Fibroblast of skin of right quadriceps (primary cell): ENCODE measurements around the gene SLC66A2.
"Not testable (repeated sequence)": the region's sequence is repeated elsewhere in the genome, so short reads cannot be mapped to it uniquely, and the experiment has no call there.

ENCODE experiments used
- DNase-seq: peaks from one replicate; pipeline ENCODE4 v3.0.0-alpha.2; 2013

Gene SLC66A2

DNA sequence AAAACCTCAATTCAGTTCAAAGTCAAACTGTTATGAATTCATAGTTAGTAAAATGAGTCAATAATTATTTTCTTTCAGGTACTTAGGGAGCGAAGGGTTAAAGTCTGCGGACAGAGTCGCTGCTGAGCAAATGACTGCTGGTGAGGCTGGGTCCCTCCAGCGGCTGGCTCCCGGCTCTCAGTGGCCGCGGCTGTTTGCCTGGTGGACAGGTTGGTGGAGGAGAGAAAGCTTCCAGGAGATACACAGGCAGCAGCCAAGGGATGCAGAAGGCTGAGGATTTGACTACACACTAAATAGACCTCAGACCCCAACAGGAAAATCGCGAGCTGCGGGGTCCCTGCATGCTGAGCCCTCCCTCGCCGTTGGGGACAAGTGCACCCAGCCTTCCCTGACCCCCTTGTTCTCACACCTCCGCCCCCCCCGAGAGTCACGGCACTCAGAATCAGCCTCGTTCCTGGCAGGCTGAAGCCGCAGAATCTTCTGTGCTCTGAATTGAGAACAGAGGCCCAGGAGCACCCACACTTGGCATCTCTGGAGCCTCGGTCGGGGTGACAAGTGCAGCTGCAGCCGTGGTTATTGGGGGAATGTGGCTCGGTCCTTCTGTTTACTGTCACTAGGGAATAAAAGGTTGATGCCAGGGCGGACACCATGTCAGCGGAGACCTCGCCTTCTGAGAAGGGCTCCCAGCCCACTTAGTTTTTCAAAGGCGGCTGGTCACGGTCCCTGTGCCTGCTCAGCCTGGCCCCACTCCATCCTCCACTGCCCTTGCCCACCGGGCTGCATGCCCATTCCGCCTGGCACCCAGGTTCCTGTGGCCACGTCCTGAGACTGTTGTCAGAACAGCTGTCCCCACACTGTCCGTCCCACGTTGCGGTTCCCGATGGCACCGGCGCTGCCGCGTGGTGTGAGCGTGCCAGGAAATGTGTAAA is 74.0 kb downstream of the SLC66A2 start:
- DNase-seq, result no peak

DNA sequence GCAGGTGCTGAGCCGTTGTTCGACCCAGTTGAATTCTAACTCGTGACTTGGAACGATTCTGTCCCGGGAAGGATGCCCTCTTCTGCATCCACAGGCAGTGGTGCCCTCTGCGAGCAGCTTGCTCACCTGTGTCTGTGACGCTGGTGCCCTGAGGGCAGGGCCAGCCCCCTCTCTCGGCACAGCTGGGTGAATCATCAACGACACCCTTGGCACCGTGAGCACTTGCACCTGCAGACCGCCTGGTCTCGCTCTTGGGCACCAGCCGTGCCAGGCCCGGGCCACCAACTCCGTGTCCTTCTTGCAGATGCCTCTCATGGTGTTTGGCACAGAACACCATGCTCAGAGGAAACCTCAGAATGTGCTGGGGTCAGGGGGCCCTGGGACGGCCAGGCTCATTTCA is 75.0 kb downstream of the SLC66A2 start:
- no peak for DNase-seq

DNA sequence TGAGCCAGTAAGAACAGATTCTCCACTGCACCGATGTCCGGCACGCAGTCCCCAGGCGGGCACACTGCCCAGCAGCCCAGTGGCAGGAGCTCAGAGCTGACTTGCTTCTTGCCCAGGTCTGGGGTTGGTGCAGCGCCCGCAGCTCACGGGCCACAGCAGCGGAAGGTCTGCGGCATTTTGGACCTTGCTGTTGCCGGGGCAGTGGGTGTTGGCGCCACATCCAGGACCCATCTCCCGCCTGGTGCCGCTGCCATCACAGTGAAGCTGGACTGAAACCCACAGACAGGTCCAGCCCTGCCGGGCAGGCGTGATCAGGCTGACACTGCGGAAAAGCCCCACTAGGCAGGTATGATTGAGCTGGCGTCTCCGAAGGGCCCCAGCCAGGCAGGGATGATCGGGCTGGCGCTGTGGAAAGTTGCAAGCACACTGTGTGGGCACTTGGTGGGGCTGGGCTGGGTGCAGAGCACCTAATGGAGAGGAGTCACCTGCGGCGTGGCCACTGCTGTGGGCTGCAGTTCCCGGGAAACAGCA is 75.5 kb downstream of the SLC66A2 start:
- no peak for DNase-seq

DNA sequence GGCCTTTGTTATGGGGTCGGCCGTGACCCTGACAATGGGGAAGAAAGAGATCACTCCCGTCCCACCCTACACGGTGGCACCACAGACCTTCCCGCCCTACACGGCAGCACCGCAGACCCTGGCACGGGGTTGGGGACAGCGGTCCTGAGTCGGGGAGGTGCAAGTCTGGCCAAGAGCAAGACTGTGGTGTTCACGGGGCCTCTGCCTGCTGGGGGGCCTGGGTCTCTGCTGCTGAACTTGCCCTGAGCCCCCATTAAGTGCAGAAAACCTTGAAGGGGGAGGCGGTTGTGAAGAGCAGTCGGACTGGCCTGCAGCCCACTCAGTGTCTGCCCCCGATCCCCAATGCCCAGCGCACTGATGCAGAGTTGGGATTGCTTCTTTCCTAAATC is 75.9 kb downstream of the SLC66A2 start:
- no peak for DNase-seq

DNA sequence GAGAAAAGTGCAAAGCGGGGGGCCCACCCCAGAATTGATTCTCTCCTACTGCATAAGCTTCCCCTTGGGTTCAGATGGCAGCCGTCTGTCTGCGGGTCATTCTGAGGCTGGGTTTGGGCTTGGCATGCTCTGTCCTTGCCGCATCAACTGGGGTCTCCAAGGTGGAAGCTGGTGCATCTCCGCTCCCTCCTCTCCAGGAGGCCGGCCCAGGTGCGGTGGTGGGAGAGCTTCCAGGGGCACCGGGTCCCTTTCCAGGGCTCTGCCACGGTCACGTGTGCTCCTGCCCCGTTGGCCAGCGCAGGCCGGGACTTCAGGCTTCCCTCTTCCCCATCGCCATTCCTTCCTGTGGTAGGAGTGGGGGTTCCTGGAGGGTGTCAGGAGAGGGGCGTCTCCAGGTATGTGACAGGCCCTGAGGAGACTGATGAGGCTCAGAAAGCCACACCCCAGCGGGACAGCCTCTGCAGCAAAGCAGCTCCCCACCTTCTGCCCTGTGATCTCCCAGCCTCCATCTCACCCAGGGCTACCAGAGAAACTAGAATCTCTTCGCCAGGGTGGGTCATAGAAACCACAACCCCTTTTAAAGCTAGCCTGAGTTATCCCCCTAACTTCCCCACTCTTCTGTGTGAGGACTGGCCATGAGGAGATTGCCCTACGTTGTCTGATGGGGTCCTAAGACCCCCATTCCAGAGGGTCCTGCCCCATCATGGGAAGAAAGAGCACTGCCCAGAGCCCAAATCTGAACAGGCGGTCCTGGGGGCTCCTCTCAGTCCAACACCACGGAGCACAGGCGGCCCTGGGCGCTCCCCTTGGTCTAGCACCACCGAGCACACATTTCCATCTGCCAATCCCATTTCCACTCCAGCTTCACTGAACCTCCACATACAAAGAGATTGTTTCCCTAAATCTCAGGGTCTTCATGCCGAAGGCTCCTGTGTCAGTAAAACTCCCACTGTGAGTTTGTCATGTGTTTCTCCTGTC is 76.6 kb downstream of the SLC66A2 start:
- no peak for DNase-seq

DNA sequence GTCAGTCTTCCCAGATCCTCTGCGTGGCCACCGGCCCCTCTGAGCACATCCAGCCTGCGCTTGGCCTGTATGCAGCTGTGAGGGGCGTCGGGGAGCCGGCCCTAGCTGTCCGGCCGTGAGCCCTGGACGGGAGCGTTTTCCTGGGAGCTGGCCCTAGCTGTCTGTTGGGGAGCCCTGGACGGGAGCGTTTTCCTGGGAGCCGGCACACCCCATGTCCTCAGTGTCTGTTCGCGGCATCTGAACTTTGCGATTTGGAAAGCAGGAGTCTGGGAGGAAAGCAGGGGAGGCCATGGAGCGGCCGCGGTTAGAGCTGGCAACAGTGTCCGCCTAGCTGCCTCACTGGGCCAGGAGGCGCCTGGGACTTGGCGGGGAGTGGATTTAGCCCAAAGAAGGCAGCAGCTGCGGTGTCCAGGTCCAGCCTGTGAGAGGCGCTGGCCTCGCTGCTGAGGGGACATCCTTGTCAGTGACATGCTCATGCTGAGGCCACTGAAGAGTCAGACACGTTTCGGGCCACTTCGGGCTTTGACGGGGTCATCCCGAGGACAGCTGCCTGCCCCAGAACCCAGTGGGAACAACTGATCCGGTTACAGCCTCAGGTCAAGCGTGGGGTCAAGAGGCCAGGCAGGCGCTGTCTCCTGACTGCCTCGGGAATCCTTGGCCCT is 77.9 kb downstream of the SLC66A2 start:
- DNase-seq, result no peak

DNA sequence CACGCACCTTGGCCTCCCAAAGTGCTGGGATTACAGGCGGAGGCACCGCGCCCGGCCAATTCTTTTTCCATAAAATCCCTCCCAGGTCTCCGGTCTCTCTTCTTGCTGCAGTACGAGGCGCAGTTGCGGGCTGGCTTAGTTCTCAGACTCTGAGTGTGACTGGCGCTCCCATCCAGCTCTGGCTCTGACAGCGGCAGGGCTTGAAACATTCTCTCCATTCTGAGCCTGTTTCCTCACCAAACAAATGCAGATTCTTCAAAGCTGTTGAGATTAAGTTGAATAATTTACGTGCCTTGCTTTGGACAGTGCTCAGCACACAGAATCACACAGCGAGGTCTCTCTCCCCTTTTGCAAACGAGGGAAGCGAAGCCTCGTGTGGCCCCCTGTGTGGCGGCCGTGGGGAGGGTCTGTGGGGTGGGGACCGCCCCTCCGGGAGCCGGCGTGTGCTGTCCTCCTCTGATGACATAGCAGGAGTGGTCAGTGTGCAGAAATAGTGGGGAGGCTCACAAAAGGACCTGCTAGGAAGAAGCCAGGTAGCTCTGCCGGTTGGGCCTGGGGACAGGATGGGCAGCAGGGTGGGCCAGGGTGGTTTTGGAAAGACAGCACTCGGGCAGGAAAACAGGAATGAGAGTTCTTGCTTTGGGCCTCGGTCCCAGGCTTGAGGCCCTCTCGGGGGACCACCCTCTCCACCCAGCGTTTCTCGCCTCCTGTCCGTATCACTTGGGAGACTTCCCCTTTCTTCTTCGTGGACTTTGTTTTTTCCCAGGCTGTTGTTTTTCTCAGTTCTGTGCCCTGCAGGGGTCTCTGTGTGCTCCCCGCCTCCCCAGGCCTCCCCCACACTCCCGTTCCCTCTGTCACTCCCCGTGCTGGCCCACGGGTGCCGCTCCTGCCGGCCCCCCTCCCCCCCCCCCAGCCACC is 78.7 kb downstream of the SLC66A2 start:
- no peak for DNase-seq

DNA sequence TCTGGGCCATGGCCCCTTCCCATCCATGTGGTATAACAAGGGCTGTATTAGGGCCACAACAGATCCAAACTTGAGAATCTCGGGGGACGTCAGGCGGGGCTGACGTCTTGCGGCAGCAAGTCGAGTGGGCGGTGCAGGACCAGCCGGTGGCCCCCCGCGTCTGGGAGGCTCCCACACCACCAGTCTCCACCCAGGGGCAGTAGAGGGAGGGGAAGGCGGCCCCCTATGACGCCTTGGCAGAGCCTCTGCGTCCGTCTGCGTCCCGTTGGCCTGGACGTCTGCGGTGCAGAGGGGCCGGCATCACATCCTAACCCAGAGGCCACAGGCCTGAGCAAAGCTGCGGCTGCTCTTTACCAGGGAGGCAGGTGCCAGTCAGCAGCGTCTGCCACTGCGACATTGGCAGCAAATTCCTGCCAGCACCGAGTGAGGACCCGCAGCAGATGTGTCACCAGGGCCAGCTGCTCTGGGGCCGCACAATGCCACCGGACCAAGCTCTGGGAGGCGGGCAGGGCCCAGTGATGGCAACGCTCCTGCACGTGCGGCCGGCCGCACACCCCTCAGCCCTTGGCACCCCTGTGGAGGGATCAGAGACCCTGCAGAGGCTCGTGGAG is 79.9 kb downstream of the SLC66A2 start:
- no peak for DNase-seq

DNA sequence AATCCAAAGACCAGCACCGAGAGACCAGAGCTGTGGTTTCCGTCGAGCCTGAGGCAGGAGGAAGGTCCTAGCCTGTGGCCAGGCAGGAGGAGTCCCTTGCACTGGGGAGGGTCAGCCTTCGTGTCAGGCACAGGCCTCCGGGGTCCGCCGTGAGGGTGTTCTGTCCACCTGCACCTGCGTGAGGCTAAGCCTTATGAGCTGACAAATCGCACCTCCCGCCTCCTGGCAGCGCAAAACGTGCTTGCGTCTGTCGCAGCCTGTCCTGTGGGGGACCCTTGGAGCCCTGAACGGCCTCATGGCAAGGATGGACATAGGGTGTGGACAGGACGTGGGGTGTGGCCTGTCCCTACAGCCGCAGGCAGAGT is 80.4 kb downstream of the SLC66A2 start:
- no peak for DNase-seq

DNA sequence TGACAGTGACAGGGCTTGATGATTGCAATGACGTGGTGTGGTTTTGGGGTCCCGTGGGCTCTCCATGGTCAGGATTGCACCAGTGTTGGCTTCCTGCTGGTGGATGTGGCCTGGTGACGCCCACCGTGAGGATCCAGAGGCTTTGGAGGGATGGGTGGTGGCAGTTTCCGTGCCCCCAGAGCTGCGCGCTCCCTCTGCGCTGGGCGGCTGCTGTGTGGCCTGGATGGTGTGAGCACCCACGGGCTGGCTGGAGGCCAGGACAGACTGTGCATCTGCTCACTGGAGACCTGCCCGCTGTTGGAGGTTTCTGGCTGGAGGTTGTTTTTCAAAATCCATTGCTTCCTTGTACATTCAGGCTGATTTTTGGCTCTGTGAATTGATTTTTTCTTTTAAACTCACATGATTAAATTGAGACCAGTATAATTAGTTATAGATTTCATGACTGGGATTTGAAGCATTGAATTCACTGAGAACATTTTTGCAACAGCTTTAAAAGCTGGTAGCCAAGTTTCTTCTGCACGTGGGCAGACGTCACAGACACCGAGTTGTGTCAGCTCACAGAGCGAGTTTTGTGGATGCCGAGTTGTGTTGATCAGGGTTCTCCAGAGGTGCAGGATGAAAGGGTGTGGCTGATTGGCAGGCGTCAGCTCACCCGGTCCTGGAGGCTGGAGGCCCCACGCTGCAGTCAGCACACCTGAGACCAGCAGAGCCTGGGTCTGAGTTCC is 81.0 kb downstream of the SLC66A2 start:
- no peak for DNase-seq

DNA sequence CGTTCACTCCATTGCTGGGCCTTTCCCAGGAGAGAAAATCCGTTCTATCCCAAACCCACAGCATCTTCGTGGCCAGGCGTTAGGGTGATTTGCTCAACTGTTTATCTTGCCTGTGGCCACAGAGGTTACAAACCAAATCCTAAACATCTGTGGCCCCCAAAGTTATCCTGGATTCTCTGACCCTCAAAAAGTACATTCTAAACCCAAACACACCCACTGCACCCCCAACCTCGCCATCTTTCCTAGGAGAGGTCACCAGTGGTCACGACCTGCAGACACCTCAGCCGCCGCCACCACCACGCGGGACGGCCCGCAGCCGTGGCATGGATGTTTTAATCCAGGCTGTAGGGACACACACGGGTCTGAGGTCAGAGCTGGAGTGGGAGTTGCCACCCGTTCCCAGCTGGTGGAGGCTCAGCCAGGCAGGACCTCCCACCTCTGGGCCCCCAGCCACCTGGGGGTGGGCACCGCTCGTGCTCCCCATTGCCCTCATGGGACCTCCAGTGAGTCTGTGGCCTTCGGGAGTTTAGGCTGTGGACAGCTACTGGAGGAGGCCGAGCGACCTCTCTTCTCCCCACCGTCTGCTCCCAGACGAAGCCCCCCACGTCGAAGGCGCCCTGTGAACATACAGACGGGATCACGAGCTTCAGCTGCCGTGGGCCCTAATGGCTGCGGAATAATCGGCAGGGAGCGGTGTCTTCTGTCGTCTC is 81.7 kb downstream of the SLC66A2 start:
- no peak for DNase-seq

DNA sequence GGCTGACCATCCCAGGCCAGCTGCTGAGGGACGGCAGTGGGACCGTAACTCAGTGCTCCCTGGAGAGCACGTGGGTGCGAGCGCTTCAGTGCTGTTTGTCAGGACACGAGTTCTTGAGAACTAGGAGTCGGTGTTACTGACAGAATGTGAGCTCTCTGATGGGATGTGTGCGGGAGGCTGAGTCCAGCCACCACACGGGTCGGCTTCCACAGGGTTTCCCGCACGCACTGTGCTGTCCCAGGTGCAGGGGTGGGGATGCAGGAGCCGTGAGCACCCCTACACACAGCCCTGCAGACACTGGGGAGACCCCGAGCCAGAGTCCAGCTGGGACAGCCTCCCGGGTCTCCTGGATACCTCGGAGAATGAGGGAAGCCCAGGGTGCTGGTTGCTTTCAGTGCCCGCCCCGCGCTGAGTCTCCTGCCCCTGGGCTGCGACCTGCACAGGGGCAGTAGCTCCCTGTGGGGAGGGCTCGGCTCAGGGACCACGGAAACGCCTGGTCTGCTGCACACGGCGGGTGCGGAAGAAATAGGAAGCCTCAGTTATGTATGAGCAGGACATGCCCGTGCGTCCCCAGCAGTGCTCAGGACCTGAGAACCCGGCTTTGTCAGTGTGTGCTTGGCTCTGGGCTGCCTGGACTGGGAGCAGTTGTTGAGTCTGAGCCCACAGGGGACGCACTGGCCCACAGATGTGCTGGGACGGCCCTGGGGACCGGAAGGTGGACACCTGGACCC is 82.5 kb downstream of the SLC66A2 start:
- no peak for DNase-seq

DNA sequence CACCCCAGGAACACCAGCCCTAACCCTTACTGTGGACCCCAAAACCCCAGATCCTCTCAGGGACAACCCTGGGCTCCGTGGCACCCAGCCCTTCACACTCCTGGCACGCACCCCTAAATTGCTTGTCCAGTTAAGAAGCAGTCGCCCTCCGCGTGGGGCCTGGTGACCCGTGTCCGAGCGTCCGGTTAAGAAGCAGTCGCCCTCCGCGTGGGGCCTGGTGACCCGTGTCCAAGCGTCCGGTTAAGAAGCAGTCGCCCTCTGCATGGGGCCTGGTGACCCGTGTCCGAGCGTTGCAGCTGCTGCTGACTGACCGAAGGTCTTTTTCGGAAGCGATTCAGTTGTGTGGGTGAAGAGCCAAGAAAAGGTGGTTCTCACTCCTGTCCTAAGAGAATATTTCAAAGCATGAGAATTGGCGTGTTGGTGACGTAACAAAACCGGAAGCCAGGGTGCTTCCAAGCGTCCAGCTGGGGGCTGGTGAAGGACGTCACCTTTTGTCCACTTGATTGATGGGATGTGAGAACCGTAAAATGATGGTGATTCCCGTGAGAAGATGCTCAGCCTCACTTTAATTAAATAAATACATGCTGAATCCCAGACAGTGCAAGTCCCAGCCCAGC is 83.2 kb downstream of the SLC66A2 start:
- no peak for DNase-seq

DNA sequence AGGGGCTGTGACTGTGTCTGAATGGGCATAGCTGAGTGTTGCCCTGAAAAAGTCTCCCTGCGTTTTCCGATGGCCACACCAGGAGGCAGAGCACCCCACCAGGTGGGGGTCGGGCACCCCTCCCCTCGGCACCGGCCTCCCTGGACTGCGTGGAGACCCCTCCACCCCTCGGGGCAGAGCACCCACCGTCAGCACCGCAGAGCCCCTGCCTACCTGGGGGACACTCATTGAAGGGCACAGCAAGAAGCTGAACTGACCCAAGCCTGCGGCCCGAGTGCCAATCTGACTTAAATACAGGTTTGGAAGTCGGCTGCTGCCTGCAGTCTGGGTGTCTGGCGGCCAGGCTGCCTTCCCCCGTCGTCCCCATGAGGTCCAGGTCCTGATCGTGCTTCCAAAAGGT is 83.8 kb downstream of the SLC66A2 start:
- DNase-seq, result no peak

DNA sequence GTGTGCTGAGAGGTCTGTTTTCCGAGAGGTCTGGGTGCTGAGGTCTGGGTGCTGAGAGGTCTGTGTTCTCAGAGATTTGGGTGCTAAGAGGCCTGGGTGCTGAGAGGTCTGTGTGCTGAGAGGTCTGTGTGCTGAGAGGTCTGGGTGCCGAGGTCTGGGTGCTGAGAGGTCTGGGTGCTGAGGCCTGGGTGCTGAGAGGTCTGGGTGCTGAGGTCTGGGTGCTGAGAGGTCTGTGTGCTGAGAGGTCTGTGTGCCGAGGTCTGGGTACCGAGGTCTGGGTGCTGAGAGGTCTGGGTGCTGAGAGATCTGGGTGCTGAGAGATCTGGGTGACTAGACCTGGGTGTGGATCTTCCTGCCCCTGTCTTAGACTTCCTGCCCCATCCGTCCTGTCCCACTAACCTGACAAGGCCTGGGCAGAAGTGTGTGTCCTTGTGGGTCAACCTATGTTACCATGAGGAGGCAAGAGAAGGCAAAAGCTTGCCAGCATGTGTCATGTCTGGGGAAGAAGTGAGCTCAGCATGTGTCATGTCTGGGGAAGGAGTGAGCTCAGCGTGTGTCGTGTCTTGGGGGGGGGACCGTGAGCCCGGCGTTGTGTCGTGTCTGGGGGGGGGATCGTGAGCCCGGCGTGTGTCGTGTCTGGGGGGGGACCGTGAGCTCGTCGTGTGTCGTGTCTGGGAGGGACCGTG is 84.4 kb downstream of the SLC66A2 start:
- no peak for DNase-seq

DNA sequence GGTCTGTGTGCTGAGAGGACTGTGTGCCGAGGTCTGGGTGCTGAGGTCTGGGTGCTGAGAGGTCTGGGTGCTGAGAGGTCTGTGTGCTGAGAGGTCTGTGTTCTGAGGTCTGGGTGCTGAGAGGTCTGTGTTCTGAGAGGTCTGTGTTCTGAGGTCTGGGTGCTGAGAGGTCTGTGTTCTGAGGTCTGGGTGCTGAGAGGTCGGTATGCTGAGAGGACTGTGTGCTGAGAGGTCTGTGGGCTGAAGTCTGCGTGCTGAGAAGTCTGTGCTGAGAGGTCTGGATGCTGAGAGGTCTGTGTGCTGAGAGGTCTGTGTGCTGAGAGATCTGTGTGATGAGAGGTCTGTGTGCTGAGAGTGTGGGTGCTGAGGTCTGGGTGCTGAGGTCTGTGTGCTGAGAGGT is 85.5 kb downstream of the SLC66A2 start:
- not testable (repeated sequence) for DNase-seq

DNA sequence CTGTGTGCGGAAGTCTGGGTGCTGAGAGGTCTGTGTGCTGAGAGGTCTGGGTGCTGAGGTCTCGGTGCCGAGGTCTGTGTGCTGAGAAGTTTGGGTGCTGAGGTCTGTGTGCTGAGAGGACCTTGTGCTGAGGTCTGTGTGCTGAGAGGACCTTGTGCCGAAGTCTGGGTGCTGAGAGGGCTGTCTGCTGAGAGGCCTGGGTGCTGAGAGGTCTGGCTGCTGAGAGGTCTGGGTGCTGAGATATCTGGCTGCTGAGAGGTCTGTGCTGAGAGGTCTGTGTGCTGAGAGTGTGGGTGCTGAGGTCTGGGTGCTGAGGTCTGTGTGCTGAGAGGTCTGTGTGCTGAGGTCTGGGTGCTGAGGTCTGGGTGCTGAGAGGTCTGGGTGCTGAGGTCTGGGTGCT is 86.5 kb downstream of the SLC66A2 start:
- not testable (repeated sequence) for DNase-seq
